Effector memory CD8-positive, alpha-beta T cell (primary cell): ENCODE results near the gene TSPAN9.

Experiments
- ATAC-seq: fragments of 150-1000 bp; cut with Tn5 transposase; replicated peaks from 2 replicates; pipeline ENCODE4 v1.10.0; 2021; ENCODE audit warnings: mild to moderate bottlenecking, moderate library complexity
- DNase-seq, 3 experiments: peaks; one replicate each; pipeline ENCODE4 v3.0.0; 2021
- H3K27ac Mint-ChIP-seq, 2 donors: one replicate each; pipeline ENCODE4 v1.8.0; 2022; ENCODE audit warnings: mild to moderate bottlenecking in 2 of 2, mixed read lengths in 2 of 2, moderate library complexity in 2 of 2
- H3K27me3 Mint-ChIP-seq, 2 donors: one replicate each; pipeline ENCODE4 v1.8.0; 2022; ENCODE audit warnings: mixed read lengths in 2 of 2
- H3K36me3 Mint-ChIP-seq: one replicate; pipeline ENCODE4 v1.8.0; 2022; ENCODE audit warnings: mild to moderate bottlenecking, moderate library complexity, mixed read lengths; ENCODE audit not compliant: insufficient read depth
- H3K4me1 Mint-ChIP-seq, 2 donors: one replicate each; pipeline ENCODE4 v1.8.0; 2022; ENCODE audit warnings: low read depth in 2 of 2, mixed read lengths in 2 of 2
- H3K4me3 Mint-ChIP-seq, 2 donors: one replicate each; pipeline ENCODE4 v1.8.0; 2022; ENCODE audit warnings: mild to moderate bottlenecking in 2 of 2, mixed read lengths in 2 of 2, moderate library complexity in 2 of 2
- H3K9me3 Mint-ChIP-seq, 2 donors: one replicate each; pipeline ENCODE4 v1.8.0; 2022; ENCODE audit warnings: mixed read lengths in 2 of 2

The TSPAN9 gene

DNA sequence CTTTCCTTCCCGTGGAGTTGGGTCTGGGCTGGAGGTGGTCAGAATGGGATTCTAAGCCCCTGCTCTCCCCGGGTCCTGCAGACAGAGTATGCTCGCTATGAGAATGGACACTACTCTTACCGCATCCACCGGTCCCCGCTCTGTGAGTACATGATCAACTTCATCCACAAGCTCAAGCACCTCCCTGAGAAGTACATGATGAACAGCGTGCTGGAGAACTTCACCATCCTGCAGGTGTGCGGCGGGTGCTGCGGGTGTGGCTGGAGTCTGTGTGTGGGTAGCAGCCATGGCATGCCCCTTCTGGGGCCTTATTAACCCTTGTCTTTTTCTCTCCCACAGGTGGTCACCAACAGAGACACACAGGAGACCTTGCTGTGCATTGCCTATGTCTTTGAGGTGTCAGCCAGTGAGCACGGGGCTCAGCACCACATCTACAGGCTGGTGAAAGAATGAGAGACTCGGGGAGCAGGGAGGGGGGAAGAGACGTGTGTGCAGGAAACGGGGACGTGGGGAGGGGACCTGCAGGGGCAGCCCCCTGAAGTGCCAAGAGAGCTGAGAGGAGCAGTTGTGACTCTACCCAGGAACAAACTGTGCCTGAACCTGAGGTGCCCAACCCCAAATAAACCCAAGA is 37.0 kb upstream of the TSPAN9 start:
- Mint-ChIP-seq H3K4me1 (no peaks in the 10 kb centered on the region), H3K27ac (no peak overlapping the region), H3K36me3 (peaks cover 3% of the 10 kb centered on the region), H3K4me3 (no peak overlapping the region), H3K9me3 (no peaks in the 10 kb centered on the region), H3K27me3 (peaks cover 44 to 67% of the 10 kb centered on the region in 2 donors)
- ATAC-seq (no peak), DNase-seq (no peak)

DNA sequence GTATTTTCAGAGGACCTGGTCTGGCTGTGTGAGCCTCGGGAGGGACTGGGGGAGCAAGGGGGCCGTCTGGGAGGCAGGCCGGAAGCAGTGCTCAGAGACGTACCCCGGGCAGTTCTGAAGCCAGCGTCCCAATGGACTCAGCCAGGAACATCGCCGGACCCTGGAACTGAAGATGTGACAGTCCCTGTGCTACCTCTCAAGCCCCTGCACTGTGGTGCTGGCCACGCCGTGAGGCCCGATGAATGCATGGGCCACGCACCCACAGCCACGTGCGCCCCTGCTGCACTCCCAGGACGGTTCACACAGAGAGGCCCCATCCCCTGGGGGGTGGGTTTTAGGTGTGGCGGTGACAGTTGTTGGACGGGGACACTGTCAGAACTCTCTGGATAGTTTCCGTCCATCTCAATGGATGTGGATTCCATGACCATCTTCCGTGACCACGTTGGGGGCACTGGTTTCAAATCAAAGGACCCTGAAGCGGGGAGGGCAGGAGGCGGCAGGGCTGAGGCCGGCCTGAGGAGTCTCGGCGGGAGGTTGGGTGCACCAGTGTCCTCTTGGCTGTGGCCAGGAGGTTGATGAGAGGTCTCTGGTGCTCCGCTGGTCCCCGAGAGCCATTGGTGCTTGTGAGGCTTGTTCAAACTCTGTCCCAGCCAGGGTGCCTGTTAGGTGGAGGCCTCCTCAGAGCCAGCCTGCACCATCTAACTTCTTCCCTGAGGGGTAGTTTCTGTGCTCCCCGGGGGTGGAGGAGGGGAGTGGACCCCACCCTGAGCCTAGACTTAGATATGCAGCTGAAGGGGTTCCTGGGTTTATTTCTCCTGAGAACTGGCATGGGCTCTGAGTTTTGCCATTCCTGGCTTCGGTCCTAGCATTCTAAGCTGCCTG is 36.3 kb upstream of the TSPAN9 start:
- H3K27ac Mint-ChIP-seq = no peak overlapping the region
- no peak for DNase-seq
- H3K27me3 Mint-ChIP-seq = peaks cover 47 to 71% of the 10 kb centered on the region in 2 donors
- H3K4me3 Mint-ChIP-seq = no peak overlapping the region
- H3K36me3 Mint-ChIP-seq = peaks cover 3% of the 10 kb centered on the region
- H3K9me3 Mint-ChIP-seq = no peaks in the 10 kb centered on the region
- no peak for ATAC-seq
- no peaks in the 10 kb centered on the region for H3K4me1 Mint-ChIP-seq

DNA sequence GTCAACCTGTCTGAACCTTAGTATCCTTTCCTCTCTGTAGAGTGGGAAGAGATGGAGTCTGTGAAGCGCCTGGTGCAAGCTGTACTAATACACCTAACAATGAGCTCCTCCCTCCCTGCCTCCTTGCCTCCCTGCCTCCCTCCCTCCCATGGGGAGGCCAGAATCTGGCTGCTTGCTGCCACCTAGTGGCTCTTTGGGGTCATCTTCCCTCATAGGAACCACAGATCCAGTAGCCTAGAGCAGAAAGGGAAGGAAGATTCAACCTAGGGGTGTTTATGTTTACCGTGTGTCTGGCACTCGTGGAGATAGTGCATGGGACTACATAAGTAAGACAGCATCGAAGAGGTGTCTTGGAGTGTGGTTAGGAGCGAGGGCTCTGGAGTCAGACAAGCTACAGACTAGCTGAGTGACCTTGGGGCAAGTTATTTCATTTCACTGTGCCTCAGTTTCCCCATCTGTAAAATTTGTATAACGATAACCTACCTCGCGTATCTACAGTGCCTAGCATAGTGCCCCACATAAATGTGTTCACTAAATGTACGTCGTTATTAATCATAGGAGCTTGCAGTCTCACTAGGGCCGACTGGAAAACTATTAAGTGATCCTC is 35.5 kb upstream of the TSPAN9 start:
- Mint-ChIP-seq H3K27me3 (peaks cover 47 to 71% of the 10 kb centered on the region in 2 donors), H3K4me1 (no peaks in the 10 kb centered on the region), H3K27ac (no peak overlapping the region), H3K9me3 (no peaks in the 10 kb centered on the region), H3K36me3 (peaks cover 3% of the 10 kb centered on the region), H3K4me3 (no peak overlapping the region)
- peak; percentile 19 to 35 (median 22) for DNase-seq
- ATAC-seq = peak; percentile 67

DNA sequence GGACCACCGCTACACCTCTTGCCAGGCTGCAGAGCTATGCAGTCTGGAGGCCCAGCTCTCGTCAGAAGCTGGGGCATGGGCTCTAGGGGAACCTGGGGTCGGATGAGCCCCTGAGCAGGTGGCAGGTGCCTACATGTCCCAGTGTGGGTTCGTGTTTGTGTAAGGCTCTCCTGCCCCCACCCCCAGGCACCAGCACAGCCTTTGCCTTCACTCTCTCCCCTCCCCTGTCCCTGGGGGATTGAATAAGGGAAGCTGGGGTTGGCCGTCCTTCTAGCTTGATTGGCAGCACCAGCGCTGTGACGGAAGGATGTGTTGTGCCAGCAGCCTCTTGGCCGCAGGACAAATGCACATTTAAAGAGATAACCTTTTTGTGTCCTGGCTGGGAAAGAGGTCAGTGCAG is 34.8 kb upstream of the TSPAN9 start:
- peaks cover 43 to 67% of the 10 kb centered on the region in 2 donors for H3K27me3 Mint-ChIP-seq

DNA sequence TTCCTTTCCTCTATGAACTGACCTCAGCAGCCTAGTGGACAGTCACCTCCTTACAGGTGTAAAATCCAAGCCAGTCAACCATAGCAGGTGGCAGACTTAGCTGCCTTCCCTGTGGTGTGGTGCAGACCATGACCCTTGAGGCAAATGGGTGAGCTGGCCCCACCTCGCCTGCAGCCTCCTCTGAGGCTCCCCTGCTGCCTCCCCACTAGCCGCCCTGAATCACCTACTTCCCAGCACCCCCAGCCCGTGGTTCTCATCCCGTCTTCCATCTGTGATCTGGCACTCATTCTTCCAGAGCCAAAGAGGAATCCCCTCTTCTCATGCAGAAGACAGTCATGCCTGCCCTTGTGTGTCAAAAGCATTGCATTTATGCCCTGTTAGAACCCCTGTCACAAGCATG is 34.4 kb upstream of the TSPAN9 start:
- no peak for DNase-seq
- H3K4me3 Mint-ChIP-seq = no peak overlapping the region
- no peaks in the 10 kb centered on the region for H3K4me1 Mint-ChIP-seq
- no peak for ATAC-seq
- no peaks in the 10 kb centered on the region for H3K9me3 Mint-ChIP-seq
- H3K27me3 Mint-ChIP-seq = peaks cover 46 to 71% of the 10 kb centered on the region in 2 donors
- no peak overlapping the region for H3K27ac Mint-ChIP-seq
- H3K36me3 Mint-ChIP-seq = peaks cover 3% of the 10 kb centered on the region

More for the DNA sequence above, 34.8 kb upstream of the TSPAN9 start:
- ATAC-seq (peak; percentile 24), DNase-seq (no peak)
- H3K4me1 Mint-ChIP-seq = no peaks in the 10 kb centered on the region
- no peak overlapping the region for H3K4me3 Mint-ChIP-seq
- peaks cover 3% of the 10 kb centered on the region for H3K36me3 Mint-ChIP-seq
- no peak overlapping the region for H3K27ac Mint-ChIP-seq
- H3K9me3 Mint-ChIP-seq = no peaks in the 10 kb centered on the region

DNA sequence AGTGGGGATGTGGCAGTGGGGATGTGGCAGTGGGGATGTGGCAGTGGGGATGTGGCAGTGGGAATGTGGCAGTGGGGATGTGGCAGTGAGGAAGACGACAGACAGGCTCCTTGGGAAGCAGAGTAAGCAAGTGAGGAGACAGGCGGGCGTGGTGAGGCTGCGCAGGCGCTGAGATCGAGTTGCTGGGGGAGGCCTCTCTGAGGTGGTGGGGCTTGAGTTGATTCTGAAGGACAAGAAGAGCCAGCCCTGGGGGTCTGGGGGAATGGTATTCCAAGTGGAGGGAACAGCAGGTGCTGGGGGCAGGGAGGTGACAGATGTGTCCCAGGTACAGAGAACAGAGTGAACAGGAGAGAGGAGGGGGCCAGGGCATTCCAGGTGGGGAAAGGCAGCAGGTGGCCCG is 33.8 kb upstream of the TSPAN9 start:
- no peak overlapping the region for H3K27ac Mint-ChIP-seq
- ATAC-seq (no peak), DNase-seq (no peak)
- peaks cover 3% of the 10 kb centered on the region for H3K36me3 Mint-ChIP-seq
- no peaks in the 10 kb centered on the region for H3K9me3 Mint-ChIP-seq
- H3K27me3 Mint-ChIP-seq = peaks cover 46 to 73% of the 10 kb centered on the region in 2 donors
- H3K4me3 Mint-ChIP-seq = no peak overlapping the region
- H3K4me1 Mint-ChIP-seq = no peaks in the 10 kb centered on the region

DNA sequence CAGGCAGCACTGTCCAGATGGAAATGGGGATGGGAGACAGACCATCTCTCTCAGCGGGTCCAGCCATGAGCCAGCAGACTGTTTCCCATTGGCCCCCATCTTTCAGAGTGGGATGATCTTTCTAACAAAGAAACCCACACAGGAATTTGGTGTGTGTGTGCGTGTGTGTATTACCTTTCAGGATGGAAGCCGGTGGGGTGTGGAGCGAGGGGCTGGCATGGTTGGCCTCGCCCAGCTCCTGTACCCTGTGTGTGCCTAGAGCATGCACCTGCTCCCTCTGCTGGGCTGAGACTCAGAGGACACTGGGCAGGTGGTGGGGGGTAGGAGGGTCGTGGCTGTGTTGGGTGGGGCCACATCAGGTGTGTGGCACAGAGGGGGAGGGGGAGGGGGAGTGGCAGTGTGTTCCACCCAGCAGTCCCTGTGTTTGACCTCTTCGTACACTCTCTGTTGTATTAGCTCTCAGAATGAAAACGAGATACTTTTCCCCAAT is 33.0 kb upstream of the TSPAN9 start:
- Mint-ChIP-seq H3K27ac (no peak overlapping the region), H3K27me3 (peaks cover 40 to 68% of the 10 kb centered on the region in 2 donors), H3K36me3 (peaks cover 3% of the 10 kb centered on the region), H3K9me3 (no peaks in the 10 kb centered on the region), H3K4me3 (no peak overlapping the region), H3K4me1 (no peaks in the 10 kb centered on the region)
- DNase-seq (no peak), ATAC-seq (no peak)

DNA sequence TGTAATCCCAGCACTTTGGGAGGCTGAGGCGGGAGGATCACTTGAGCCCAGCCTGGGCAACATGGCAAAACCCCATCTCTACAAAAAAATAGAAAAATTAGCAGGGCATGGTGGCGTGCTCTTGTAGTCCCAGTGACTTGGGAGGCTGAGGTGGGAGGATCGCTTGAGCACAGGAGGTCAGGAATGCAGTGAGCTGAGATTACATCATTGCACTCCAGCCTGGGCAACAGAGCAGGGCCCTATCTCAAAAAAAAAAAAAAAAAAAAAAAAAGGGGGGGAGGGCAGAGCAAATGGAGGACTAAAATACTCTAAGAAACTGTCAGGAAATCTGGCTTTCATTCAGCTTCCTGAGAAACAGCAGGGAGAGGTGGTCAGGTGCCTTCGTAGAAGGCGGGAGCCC is 31.7 kb upstream of the TSPAN9 start:
- no peaks in the 10 kb centered on the region for H3K36me3 Mint-ChIP-seq
- H3K9me3 Mint-ChIP-seq = no peaks in the 10 kb centered on the region
- no peak for ATAC-seq
- peaks cover 42 to 72% of the 10 kb centered on the region in 2 donors for H3K27me3 Mint-ChIP-seq
- H3K27ac Mint-ChIP-seq = no peak overlapping the region
- no peaks in the 10 kb centered on the region for H3K4me1 Mint-ChIP-seq
- no peak for DNase-seq
- no peak overlapping the region for H3K4me3 Mint-ChIP-seq

DNA sequence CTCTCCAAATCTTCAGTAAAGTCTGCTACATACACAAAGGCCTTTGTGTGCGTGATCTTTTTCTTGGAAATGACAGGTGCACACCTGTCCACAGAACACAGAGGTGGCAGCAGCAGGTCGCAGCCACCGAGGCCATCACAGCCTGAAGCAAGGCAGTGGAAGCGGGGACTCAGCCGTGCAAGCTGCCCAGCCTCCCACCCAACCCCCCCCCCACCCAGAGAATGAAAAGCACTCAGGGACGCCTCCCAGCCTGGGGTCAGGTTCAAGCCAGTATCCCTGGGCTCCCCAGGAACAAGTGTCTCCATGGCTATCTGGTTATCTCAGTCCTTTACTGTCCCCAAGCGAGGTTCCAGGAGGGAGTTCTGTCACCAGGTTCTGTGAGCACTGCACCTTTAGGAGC is 31.2 kb upstream of the TSPAN9 start:
- no peaks in the 10 kb centered on the region for H3K9me3 Mint-ChIP-seq
- no peaks in the 10 kb centered on the region for H3K36me3 Mint-ChIP-seq
- no peaks in the 10 kb centered on the region for H3K4me1 Mint-ChIP-seq
- H3K4me3 Mint-ChIP-seq = no peak overlapping the region
- no peak overlapping the region for H3K27ac Mint-ChIP-seq
- ATAC-seq (no peak), DNase-seq (no peak)
- H3K27me3 Mint-ChIP-seq = peaks cover 46 to 69% of the 10 kb centered on the region in 2 donors

DNA sequence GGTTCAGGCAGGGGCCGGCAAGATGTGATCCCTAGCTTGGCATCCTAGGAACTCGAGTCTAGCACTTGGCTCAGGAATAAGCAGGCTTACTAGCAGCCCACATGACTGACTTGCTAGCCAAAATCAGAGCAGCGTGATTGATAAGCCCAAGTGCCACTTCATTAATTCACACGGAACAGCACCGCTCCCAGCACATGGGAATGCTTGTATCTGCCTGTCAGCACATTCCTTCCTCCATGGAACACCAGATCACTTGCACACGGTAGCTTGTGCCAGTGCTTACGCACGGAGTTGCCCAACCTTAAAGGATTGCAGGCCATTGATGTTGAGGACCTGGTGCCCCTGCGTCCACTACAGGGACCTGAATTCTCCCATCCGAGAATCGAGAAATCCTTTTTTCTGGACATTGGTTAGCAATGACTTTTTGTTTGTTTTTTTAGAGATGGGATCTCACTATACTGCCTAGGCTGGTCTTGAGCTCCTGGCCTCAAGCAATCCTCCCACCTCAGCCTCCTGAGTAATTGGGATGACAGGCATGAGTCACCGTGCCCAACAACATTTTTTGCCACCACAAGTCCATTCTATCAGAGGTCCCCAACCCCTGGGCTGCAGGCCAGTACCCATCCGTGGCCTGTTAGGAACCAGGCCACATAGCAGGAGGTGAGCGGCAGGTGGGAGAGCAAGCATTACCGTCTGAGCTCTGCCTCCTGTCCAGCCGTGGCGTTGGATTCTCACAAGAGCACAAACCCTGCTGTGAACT is 30.6 kb upstream of the TSPAN9 start:
- Mint-ChIP-seq H3K9me3 (no peaks in the 10 kb centered on the region), H3K27me3 (peaks cover 52 to 74% of the 10 kb centered on the region in 2 donors), H3K36me3 (no peaks in the 10 kb centered on the region), H3K27ac (no peak overlapping the region), H3K4me1 (no peaks in the 10 kb centered on the region), H3K4me3 (no peak overlapping the region)
- DNase-seq (no peak), ATAC-seq (no peak)

DNA sequence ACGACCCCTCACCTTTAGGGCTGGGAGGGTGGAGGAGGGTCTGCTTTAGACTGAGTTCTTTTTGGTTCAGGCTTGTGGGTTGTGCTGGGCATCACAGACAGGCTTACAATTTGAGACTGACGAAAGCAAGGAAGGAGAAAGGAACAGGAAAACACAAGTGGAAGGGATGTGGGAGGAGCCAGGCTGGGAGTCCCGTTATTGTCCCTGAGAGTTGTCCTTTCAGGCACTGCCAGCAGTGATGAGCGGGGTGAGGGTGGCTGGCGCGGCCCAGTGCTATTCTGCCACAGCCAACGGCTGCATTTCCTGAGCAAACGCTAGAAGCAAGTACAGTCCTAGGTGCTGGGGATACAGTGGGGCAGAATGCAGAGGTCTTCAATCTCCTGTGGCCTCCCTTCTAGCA is 29.2 kb upstream of the TSPAN9 start:
- Mint-ChIP-seq H3K27ac (no peak overlapping the region), H3K4me1 (no peaks in the 10 kb centered on the region), H3K27me3 (peaks cover 50 to 65% of the 10 kb centered on the region in 2 donors), H3K36me3 (no peaks in the 10 kb centered on the region), H3K4me3 (no peak overlapping the region), H3K9me3 (no peaks in the 10 kb centered on the region)
- no peak for ATAC-seq
- DNase-seq = no peak

DNA sequence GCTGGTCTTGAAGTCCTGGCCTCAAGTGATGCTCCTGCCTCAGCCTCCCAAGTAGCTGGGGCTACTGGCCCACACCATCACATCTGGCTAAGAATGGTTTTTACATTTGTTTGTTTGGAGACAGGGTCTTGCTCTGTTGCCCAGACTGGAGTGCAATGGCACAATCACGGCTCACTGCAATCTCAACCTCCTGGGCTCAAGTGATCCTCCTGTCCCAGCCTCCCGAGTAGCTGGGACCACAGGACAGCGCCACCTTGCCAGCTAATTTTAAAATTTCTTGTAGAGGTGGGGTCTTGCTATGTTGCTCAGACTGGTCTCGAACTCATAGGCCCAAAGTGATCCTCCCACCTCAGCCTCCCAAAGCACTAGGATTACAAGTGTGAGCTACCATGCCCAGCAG is 28.6 kb upstream of the TSPAN9 start:
- H3K4me3 Mint-ChIP-seq = no peak overlapping the region
- H3K27me3 Mint-ChIP-seq = peaks cover 48 to 64% of the 10 kb centered on the region in 2 donors
- no peaks in the 10 kb centered on the region for H3K4me1 Mint-ChIP-seq
- no peaks in the 10 kb centered on the region for H3K9me3 Mint-ChIP-seq
- no peak overlapping the region for H3K27ac Mint-ChIP-seq
- H3K36me3 Mint-ChIP-seq = no peaks in the 10 kb centered on the region
- DNase-seq (no peak), ATAC-seq (no peak)

DNA sequence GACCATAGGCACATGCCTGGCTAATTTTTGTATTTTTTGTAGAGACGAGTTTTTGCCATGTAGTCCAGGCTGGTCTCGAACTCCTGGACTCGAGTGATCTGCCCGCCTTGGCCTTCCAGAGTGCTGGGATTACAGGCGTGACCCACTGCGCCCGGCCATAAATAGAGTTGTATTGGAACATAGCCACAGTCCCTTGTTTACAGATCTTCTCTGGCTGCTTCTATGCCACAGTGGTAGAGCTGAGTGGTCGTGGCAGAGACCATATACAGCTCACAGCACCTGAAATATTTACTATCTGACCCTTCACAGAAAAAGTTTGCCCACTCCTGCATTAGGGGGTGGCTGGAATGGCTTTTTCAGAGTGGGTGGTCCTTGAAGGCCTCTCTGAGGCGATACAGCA is 28.0 kb upstream of the TSPAN9 start:
- no peak overlapping the region for H3K4me3 Mint-ChIP-seq
- ATAC-seq = no peak
- no peaks in the 10 kb centered on the region for H3K4me1 Mint-ChIP-seq
- H3K27ac Mint-ChIP-seq = no peak overlapping the region
- H3K27me3 Mint-ChIP-seq = peaks cover 45 to 62% of the 10 kb centered on the region in 2 donors
- no peaks in the 10 kb centered on the region for H3K9me3 Mint-ChIP-seq
- DNase-seq = no peak
- no peaks in the 10 kb centered on the region for H3K36me3 Mint-ChIP-seq
